SKM-1 (cell line): Measurements from ENCODE around the gene KASH5.
"Not testable (repeated sequence)": the region's sequence is repeated elsewhere in the genome, so short reads cannot be mapped to it uniquely, and the experiment has no call there.

Experiments
- DNase-seq: peaks from one replicate; lab custom pipeline; 2025; ENCODE audit not compliant: unreplicated experiment; lab: John Stamatoyannopoulos, UW

The KASH5 gene

GRCh38 chr19:49453013-49453756 is 65.1 kb downstream of the KASH5 start, which contains the start of gene ALDH16A1:
TSS of gene ALDH16A1 (plus strand) at chr19:49453225. CDS start at chr19:49453332, 107 bp downstream.
- peak; percentile 61 for DNase-seq

- no peak for DNase-seq
These were observed 65.8 kb downstream of the KASH5 start for GRCh38 chr19:49453757-49454240.

- no peak for DNase-seq
These were observed 67.7 kb downstream of the KASH5 start for GRCh38 chr19:49455773-49456172.

- DNase-seq, result no peak
These were observed 68.3 kb downstream of the KASH5 start for GRCh38 chr19:49456326-49456725.

- no peak for DNase-seq
These were observed 70.5 kb downstream of the KASH5 start for GRCh38 chr19:49458567-49458903.

GRCh38 chr19:49459388-49459787 is 71.3 kb downstream of the KASH5 start:
- DNase-seq, result no peak

GRCh38 chr19:49461130-49461529 is 73.1 kb downstream of the KASH5 start:
- not testable (repeated sequence) for DNase-seq

GRCh38 chr19:49461656-49462055 is 73.6 kb downstream of the KASH5 start:
- no peak for DNase-seq

GRCh38 chr19:49462492-49462891 is 74.4 kb downstream of the KASH5 start:
- no peak for DNase-seq

- no peak for DNase-seq
These were observed 76.1 kb downstream of the KASH5 start for GRCh38 chr19:49463960-49464740.

- DNase-seq, result no peak
These were observed 77.3 kb downstream of the KASH5 start for GRCh38 chr19:49465371-49465770.
